SU-DHL-6 (cell line): ENCODE data around the gene CARD9.

Experiments
- EZH2phosphoT487 ChIP-seq: fragments of 200-600 bp; sonication (generic), shearing (Covaris generic); conservative IDR thresholded peaks from 2 replicates; pipeline ENCODE4 v1.6.1; 2018; ENCODE audit warnings: mild to moderate bottlenecking, antibody characterized with exemption, low read length, moderate library complexity, mixed read lengths
- TF ChIP-seq, protein P1 (sequence below): fragments of 200-600 bp; sonication (generic); IDR thresholded peaks from one replicate; pipeline ENCODE4 v1.5.1; 2017; ENCODE audit warnings: antibody characterized with exemption, mild to moderate bottlenecking, low read length, moderate library complexity; ENCODE audit not compliant: insufficient read depth, poor library complexity, severe bottlenecking

- TF ChIP-seq, protein P1, sequence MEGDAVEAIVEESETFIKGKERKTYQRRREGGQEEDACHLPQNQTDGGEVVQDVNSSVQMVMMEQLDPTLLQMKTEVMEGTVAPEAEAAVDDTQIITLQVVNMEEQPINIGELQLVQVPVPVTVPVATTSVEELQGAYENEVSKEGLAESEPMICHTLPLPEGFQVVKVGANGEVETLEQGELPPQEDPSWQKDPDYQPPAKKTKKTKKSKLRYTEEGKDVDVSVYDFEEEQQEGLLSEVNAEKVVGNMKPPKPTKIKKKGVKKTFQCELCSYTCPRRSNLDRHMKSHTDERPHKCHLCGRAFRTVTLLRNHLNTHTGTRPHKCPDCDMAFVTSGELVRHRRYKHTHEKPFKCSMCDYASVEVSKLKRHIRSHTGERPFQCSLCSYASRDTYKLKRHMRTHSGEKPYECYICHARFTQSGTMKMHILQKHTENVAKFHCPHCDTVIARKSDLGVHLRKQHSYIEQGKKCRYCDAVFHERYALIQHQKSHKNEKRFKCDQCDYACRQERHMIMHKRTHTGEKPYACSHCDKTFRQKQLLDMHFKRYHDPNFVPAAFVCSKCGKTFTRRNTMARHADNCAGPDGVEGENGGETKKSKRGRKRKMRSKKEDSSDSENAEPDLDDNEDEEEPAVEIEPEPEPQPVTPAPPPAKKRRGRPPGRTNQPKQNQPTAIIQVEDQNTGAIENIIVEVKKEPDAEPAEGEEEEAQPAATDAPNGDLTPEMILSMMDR, result no peak
- no peak for TF ChIP-seq EZH2phosphoT487
These were observed 18.5 kb upstream of the CARD9 start for GRCh38 chr9:136391737-136392537.
